Epithelial cell of esophagus (primary cell): Measurements from ENCODE around the gene GSTA5.
"Not testable (repeated sequence)": the region's sequence is repeated elsewhere in the genome, so short reads cannot be mapped to it uniquely, and the experiment has no call there.

Source experiments
- DNase-seq: peaks from one replicate; pipeline ENCODE4 v3.0.0; 2010; ENCODE audit warnings: low read depth
- H3K4me3 ChIP-seq: 2 replicates; pipeline ENCODE4 v1.5.1; 2011; ENCODE audit warnings: mild to moderate bottlenecking, low read length, control low read depth
- TF ChIP-seq, protein P1 (sequence below): IDR thresholded peaks from 2 replicates; pipeline ENCODE4 v1.5.1; 2011; ENCODE audit warnings: low read depth, mild to moderate bottlenecking, low read length, control low read depth, inconsistent platforms; ENCODE audit not compliant: insufficient read depth; ENCODE audit errors: missing control alignments

The GSTA5 gene

DNA sequence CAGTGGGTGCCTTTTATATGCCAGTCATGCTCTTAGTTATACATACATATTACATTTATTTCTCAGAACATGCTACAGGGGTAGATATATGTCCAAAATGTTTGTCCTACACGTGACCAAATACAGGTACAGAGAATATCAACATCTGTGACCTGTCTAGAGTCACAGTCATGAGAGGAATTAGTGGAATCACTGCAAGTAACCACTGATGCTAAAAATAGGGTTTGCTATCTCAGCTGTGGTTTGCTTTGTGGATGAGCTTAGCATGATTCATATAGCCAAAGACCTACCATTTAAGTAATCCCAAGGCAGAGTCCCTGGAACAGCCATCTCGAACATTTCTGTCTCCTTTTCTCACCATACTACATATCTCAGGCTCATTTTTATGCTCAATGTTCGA lies 36.6 kb upstream of the GSTA5 start:
- TF ChIP-seq, protein P1, sequence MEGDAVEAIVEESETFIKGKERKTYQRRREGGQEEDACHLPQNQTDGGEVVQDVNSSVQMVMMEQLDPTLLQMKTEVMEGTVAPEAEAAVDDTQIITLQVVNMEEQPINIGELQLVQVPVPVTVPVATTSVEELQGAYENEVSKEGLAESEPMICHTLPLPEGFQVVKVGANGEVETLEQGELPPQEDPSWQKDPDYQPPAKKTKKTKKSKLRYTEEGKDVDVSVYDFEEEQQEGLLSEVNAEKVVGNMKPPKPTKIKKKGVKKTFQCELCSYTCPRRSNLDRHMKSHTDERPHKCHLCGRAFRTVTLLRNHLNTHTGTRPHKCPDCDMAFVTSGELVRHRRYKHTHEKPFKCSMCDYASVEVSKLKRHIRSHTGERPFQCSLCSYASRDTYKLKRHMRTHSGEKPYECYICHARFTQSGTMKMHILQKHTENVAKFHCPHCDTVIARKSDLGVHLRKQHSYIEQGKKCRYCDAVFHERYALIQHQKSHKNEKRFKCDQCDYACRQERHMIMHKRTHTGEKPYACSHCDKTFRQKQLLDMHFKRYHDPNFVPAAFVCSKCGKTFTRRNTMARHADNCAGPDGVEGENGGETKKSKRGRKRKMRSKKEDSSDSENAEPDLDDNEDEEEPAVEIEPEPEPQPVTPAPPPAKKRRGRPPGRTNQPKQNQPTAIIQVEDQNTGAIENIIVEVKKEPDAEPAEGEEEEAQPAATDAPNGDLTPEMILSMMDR: no peak
- H3K4me3 ChIP-seq: no peak overlapping the region
- peak; percentile 82 for DNase-seq

DNA sequence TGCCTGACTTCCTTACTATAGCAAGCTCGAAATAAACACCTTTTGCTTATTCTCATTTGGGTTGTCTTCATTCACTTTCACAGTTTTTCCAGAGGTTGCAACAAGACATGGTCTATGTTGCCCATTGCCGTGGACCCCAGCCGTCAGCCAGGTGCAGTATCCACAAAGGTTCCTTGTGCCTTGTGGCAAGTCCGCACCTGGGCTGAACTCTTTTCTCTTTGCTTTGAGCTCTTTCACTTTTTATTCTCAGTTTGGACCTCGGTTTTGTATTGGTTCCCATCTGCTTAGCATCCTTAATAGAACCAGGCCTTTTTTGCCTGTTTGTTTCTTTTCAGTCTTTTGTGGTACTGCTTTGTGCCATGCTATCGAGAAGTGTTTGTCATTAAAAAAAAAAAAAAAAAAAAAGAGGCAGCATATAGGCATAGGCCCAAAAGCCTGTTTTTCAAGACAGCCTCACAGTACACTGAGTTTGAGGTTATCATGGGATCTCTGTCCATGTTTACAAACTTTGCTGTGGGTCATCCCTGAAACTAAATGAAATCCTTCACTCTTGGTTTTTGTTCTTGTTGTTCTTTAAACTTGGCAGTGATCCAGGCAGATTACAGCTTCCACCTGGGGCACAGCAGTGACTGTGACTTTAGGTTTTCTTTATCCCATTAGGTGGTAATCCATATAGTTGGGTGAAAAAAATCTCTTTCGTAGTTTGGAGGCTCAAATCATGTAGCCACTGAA lies 35.6 kb upstream of the GSTA5 start:
- TF ChIP-seq, protein P1: no peak
- no peak overlapping the region for H3K4me3 ChIP-seq
- no peak for DNase-seq

DNA sequence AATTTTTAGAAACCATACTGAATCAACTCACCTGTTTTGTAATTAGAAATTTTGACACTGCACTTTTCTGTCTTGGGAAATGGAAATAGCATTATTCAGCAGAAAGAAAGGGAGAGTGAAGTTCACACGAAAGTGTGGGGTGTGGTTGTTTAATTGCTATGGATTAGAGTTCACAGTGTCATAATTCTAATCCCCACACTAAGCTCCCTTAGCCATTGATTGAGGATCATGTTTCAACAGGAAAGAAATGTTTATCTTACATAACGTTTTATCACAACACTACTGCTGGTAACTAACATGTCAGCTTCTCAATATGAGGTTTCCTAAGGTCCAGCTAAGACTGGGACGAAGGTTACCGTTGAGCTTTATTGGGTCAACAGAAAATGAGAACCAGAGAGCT lies 31.4 kb upstream of the GSTA5 start:
- peak; percentile 33 for DNase-seq
- no peak overlapping the region for H3K4me3 ChIP-seq
- TF ChIP-seq, protein P1: no peak

DNA sequence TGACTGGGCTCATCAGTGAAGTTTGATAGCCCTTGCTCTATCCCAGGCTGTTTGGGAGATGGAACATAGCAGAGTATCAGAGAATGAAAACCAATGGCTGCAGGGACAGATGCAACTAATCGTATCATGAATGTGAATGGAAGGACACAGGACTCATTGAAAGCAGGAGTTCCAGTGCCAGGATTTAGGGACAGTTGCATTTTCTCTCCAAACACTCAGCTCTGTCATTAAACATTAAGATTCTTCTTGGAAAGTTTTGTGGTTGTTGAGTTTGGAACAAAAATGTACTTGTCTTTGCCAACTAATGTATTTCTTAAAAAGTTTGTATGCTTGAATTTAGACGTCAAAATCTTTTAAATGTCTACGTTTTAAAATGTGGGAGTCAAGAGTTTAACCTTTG lies 31.0 kb upstream of the GSTA5 start:
- TF ChIP-seq, protein P1: no peak
- no peak for DNase-seq
- H3K4me3 ChIP-seq: no peak overlapping the region

DNA sequence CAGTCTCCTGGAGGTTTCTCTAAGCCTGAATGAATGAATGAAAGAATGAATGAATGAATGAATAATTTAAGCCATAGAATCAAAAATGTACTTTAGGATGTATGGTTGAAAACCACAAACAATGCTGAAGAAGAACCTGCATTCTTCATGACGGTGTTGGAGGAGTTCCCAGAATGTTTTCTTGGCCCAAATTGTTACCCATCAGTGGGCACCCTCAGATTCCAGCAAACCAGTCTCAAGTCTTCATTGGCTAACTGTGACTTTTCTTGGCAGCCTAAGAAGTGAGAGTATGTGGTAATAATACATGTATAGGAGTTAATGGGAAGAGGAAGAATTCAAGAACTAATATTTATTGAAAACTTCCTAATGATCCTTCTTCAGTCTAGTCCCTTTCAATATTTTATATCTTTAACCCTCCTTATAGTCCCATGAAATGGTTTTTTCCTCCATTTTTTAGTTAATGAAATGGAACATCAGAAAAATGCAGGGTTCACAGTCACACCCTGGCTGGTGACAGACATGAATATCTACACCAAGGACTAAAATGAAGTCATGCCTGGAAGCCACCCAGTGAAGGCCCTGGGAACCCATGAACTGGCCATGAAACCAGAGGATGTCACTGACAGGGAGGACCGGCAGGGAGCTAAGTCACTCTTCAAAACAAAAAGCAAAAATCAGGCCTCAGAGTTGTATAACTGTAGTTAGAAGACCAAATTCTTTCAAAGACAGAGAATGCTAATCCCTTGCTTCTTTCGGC lies 29.9 kb upstream of the GSTA5 start:
- not testable (repeated sequence) for DNase-seq, H3K4me3 ChIP-seq

DNA sequence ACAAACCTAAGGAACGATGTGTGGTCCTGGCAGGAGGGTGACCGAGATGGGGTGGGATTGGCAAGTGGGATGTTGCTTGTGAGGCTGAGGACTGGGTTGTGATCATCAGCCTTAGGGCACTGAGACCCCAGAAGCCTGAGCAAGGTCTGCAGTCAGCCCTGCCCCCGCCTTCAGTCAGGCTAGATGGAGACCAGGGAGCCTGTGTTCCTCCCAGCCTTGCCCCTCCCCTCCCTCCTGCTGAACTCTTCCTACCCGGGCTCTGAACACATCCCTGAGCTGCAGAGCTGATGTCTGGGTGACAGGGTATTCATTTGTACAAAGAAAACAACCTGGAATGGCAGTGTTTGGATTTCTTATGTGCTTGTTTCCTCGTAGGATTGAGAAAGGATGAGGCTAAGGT lies 28.3 kb upstream of the GSTA5 start:
- not testable (repeated sequence) for DNase-seq

DNA sequence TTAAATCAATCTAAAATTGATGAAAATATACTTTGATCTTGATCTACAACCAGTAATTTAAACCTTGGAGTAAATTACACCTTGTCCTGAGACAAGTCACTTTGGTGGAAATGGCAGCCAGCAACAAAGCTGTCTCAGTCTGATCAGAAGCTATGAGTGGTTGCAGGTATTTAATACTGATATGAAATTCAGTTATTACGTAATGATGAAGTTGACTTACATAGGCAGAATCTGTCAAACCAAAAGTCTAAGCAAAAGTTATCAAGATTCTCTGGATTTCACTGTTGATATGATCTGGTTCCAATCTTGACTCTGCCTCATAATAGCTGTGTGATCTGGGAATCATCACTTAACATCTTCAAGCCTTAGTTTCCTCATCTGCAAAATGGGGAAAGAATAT lies 27.6 kb upstream of the GSTA5 start:
- TF ChIP-seq, protein P1: no peak
- H3K4me3 ChIP-seq: no peak overlapping the region

More for the DNA sequence above, 28.3 kb upstream of the GSTA5 start:
- not testable (repeated sequence) for H3K4me3 ChIP-seq

DNA sequence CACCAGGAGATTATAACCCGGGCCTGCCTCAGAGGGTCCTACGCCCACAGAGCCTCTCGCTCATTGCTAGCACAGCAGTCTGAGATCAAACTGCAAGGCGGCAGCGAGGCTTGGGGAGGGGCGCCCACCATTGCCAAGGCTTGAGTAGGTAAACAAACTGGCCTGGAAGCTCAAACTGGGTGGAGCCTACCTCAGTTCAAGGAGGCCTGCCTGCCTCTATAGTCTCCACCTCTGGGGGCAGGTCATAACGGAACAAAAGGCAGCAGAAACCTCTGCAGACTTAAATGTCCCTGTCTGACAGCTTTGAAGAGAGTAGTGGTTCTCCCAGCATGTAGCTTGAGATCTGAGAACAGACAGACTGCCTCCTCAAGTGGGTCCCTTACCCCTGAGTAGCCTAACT lies 20.5 kb upstream of the GSTA5 start:
- H3K4me3 ChIP-seq, DNase-seq: not testable (repeated sequence)

More for the DNA sequence above, 27.6 kb upstream of the GSTA5 start:
- DNase-seq: no peak
